ENCODE data around the gene EXOC1L. TPM values are rescaled to one million over a fixed set of nuclear protein-coding genes. Genes with fewer than 3 reads are reported as not detected.

Gene EXOC1L
- total RNA-seq: not detected

GRCh38 chr4:55819634-55820033 lies at the start of gene EXOC1L:
Gene EXOC1L, plus strand, starts transcription at chr4:55819790. Its CDS starts 237 bp downstream, at chr4:55820027.
- Histone ChIP-seq H3K36me3 (no peaks in the 10 kb centered on the region), H3K4me1 (peaks cover 10% of the 10 kb centered on the region), H3K27me3 (no peaks in the 10 kb centered on the region), H3K9me3 (no peaks in the 10 kb centered on the region), H3K27ac (no peak within 1 kb of the TSS), H3K4me3 (peak within 1 kb of the TSS; percentile 30)
- DNase-seq (ENCODE audit: low spot score in 2 of 2): no peak
- TF ChIP-seq POLR2AphosphoS5 (IDR thresholded peaks at IDR 0.05) (no peak), EP300 (IDR thresholded peaks at IDR 0.05) (no peak), CTCF (IDR thresholded peaks at IDR 0.05) (no peak), POLR2A (IDR thresholded peaks at IDR 0.05) (no peak)
- 19% methylated on average over 13 of the region's 13 CpGs for WGBS

- TF ChIP-seq POLR2AphosphoS5 (IDR thresholded peaks at IDR 0.05): no peak
- TF ChIP-seq EP300 (IDR thresholded peaks at IDR 0.05): no peak
- no peak for TF ChIP-seq POLR2A (IDR thresholded peaks at IDR 0.05)
- TF ChIP-seq CTCF (IDR thresholded peaks at IDR 0.05): no peak
- Histone ChIP-seq H3K4me3 (no peak overlapping the region), H3K36me3 (no peaks in the 10 kb centered on the region), H3K9me3 (no peaks in the 10 kb centered on the region), H3K27ac (no peak overlapping the region), H3K27me3 (no peaks in the 10 kb centered on the region), H3K4me1 (no peaks in the 10 kb centered on the region)
- no peak for DNase-seq (ENCODE audit: low spot score in 2 of 2)
- 85% methylated on average over 3 of the region's 3 CpGs for WGBS
These were observed 48.9 kb upstream of the EXOC1L start for GRCh38 chr4:55770662-55771061.

GRCh38 chr4:55781341-55781740 lies 38.2 kb upstream of the EXOC1L start:
- Histone ChIP-seq H3K4me3 (no peak overlapping the region), H3K27ac (no peak overlapping the region), H3K36me3 (no peaks in the 10 kb centered on the region), H3K9me3 (no peaks in the 10 kb centered on the region), H3K4me1 (no peaks in the 10 kb centered on the region), H3K27me3 (no peaks in the 10 kb centered on the region)
- 93% methylated on average over 2 of the region's 2 CpGs for WGBS
- TF ChIP-seq EP300 (IDR thresholded peaks at IDR 0.05): no peak
- TF ChIP-seq POLR2A (IDR thresholded peaks at IDR 0.05): no peak
- no peak for TF ChIP-seq CTCF (IDR thresholded peaks at IDR 0.05)
- no peak for DNase-seq (ENCODE audit: low spot score in 2 of 2)

GRCh38 chr4:55781812-55782211 lies 37.8 kb upstream of the EXOC1L start:
- Histone ChIP-seq H3K4me3 (no peak overlapping the region), H3K36me3 (no peaks in the 10 kb centered on the region), H3K4me1 (no peaks in the 10 kb centered on the region), H3K9me3 (no peaks in the 10 kb centered on the region), H3K27ac (no peak overlapping the region), H3K27me3 (no peaks in the 10 kb centered on the region)
- no peak for DNase-seq (ENCODE audit: low spot score in 2 of 2)
- TF ChIP-seq CTCF (IDR thresholded peaks at IDR 0.05) (no peak), POLR2A (IDR thresholded peaks at IDR 0.05) (no peak), EP300 (IDR thresholded peaks at IDR 0.05) (no peak), POLR2AphosphoS5 (IDR thresholded peaks at IDR 0.05) (no peak)
- 23% methylated on average over 1 of the region's 1 CpG for WGBS

- DNase-seq (ENCODE audit: low spot score in 2 of 2): no peak
- WGBS: 26% methylated on average over 1 of the region's 1 CpG
- no peak for TF ChIP-seq CTCF (IDR thresholded peaks at IDR 0.05)
- no peak for TF ChIP-seq EP300 (IDR thresholded peaks at IDR 0.05)
- Histone ChIP-seq H3K27ac (no peak overlapping the region), H3K4me3 (no peak overlapping the region), H3K9me3 (no peaks in the 10 kb centered on the region), H3K36me3 (no peaks in the 10 kb centered on the region), H3K27me3 (no peaks in the 10 kb centered on the region), H3K4me1 (no peaks in the 10 kb centered on the region)
These were observed 36.0 kb upstream of the EXOC1L start for GRCh38 chr4:55783584-55783983.
